ENCODE measurements around the gene FOSL2.

- TF ChIP-seq CTCF (conservative IDR thresholded peaks at IDR 0.05): no peak
- no peak for TF ChIP-seq ZFX (IDR thresholded peaks at IDR 0.05)
Measured at GRCh38 chr2:28343184-28343942, 49.3 kb upstream of the FOSL2 start.

Data from C4-2B (cell line).